Hepatic stellate cell (primary cell): ENCODE measurements around the gene OR11H12.
"Not testable (repeated sequence)": the region's sequence is repeated elsewhere in the genome, so short reads cannot be mapped to it uniquely, and the experiment has no call there.

Experiments used
- DNase-seq: peaks from one replicate; pipeline ENCODE4 v3.0.0; 2011; ENCODE audit warnings: low spot score

OR11H12 gene, protein sequence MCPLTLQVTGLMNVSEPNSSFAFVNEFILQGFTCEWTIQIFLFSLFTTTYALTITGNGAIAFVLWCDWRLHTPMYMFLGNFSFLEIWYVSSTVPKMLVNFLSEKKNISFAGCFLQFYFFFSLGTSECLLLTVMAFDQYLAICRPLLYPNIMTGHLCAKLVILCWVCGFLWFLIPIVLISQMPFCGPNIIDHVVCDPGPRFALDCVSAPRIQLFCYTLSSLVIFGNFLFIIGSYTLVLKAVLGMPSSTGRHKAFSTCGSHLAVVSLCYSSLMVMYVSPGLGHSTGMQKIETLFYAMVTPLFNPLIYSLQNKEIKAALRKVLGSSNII

GRCh38 chr14:18600817-18601216 is at the start of gene OR11H12:
OR11H12 (plus strand) TSS chr14:18601117; CDS start chr14:18601117, 0 bp downstream.
- not testable (repeated sequence) for DNase-seq

- DNase-seq: not testable (repeated sequence)
Observed at GRCh38 chr14:18582908-18583307, 18.0 kb upstream of the OR11H12 start.

GRCh38 chr14:18626610-18627213 is 25.8 kb downstream of the OR11H12 start:
- not testable (repeated sequence) for DNase-seq

DNA sequence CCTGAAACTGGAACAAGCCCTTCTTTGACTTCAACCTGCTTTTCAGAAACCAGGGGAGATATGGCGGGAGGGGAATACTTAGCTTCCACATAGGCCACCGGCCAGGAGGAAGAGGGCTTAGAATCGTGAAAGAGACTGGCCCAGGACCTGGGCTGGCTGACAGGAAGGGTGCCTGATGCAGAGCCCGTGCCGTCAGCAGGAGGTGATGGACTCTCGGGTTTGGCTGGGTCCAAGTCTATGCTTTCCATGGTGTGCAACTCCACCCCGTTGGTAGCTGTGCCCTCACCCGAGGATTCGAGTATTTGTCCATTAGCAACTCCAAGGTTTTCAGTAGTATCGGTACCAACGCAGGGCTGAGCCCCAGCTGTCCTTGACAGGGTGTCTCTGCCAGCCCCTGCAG is 35.1 kb downstream of the OR11H12 start:
- DNase-seq: not testable (repeated sequence)

- DNase-seq: not testable (repeated sequence)
Observed at GRCh38 chr14:18638032-18638431, 37.1 kb downstream of the OR11H12 start.

DNA sequence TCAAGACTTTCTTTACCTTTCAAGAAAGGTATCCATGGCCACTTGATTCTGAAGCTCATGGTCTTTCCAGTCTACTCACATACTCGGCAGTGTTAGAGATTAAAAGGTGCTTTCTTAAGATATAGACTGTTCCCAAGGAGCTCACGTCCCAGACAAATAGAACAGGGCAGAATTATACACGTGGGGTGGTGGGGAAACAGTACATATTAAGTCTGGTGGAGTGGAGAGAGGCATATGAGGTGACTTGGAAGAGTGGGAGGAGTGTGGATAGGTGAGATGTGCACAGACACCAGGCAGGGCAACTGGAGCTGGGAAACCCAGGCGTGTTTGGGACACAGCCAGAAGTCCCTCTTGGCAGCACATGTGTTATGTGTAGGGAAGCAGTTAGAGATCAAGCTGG is 37.9 kb downstream of the OR11H12 start:
- not testable (repeated sequence) for DNase-seq

GRCh38 chr14:18646075-18646730 is 45.3 kb downstream of the OR11H12 start:
- not testable (repeated sequence) for DNase-seq
